Testis (tissue), 3 donors: ENCODE measurements around the gene BOLA3. TPM values are rescaled to one million over a fixed set of nuclear protein-coding genes. Genes with fewer than 3 reads are reported as not detected.

ENCODE experiments used
- DNase-seq: peaks from one replicate; pipeline ENCODE4 v3.0.0-alpha.2; 2019
- H3K27ac ChIP-seq, 2 donors: fragments of 200-600 bp; sonication (generic); one replicate each; pipeline ENCODE4 v1.5.1; 2019
- H3K27me3 ChIP-seq: fragments of 200-600 bp; sonication (generic); one replicate; pipeline ENCODE4 v1.5.1; 2019
- H3K36me3 ChIP-seq: fragments of 200-600 bp; sonication (generic); one replicate; pipeline ENCODE4 v1.5.1; 2017; ENCODE audit warnings: low read depth; ENCODE audit errors: missing control alignments
- H3K4me1 ChIP-seq: fragments of 200-600 bp; sonication (generic); one replicate; pipeline ENCODE4 v1.5.1; 2019
- H3K4me3 ChIP-seq, 2 donors: fragments of 200-600 bp; sonication (generic); one replicate each; pipeline ENCODE4 v1.5.1; 2017 to 2019
- H3K9me3 ChIP-seq: fragments of 200-600 bp; sonication (generic); one replicate; pipeline ENCODE4 v1.5.1; 2017
- POLR2A ChIP-seq: fragments of 450-650 bp; IDR thresholded peaks from one replicate; pipeline ENCODE4 v1.6.1; 2017; ENCODE audit warnings: antibody characterized with exemption, mild to moderate bottlenecking, moderate library complexity
- WGBS, 2 donors: methylation state at CpG; one replicate each; pipeline ENCODE4 v1.1.5; 2018; 5-methylcytosine and 5-hydroxymethylcytosine counted together
- intact Hi-C: fragments of 100-400 bp; cut with DNase I; formaldehyde crosslinking; loops from one replicate; pipeline ENCODE4 v1.15.1; 2023; ENCODE audit warnings: low total_unique reads
- polyA plus RNA-seq: library from polyadenylated mRNA; stranded (reverse); fragments of 350-450 nt; fragmentation: Illumina TruSeq; extraction: RNeasy Lipid Tissue Mini Kit (QIAGEN cat#74804); gene quantifications from one replicate; pipeline ENCODE4 v1.2.3, GENCODE V29; 2014; ENCODE audit warnings: low read depth, low replicate concordance; ENCODE audit not compliant: insufficient read depth
- total RNA-seq, 2 donors: library from RNA; depleted of rRNA; stranded (reverse); fragments of >200 nt; gene quantifications; one replicate each; pipeline ENCODE4 v1.2.3, GENCODE V29; 2016
- TF ChIP-seq, protein P1 (sequence below), 3 experiments: fragments of 450-650 bp in 2 of 3; fragments of 200-600 bp in 1 of 3; sonication (generic) in 1 of 3; IDR thresholded peaks; one replicate each; pipeline ENCODE4 v1.5.1; 2016 to 2019; ENCODE audit warnings: antibody characterized with exemption in 3 of 3, mild to moderate bottlenecking in 2 of 3, moderate library complexity in 1 of 3

The BOLA3 gene
- total and polyA plus RNA-seq, 3 donors from 2014 or later: 40.2 to 56.2 (median 41.9) TPM

- Histone ChIP-seq H3K4me1 (peaks cover 5% of the 10 kb centered on the region), H3K4me3 (peak overlapping the region; percentile 76 to 85), H3K27me3 (no peaks in the 10 kb centered on the region), H3K27ac (peak overlapping the region; percentile 89), H3K36me3 (no peaks in the 10 kb centered on the region), H3K9me3 (no peaks in the 10 kb centered on the region)
- WGBS, 2 donors: 3 to 5% methylated on average over 25 to 45 of the region's 59 CpGs
- intact Hi-C loops: no loop called here
- peak; percentile 90 for DNase-seq
- TF ChIP-seq, protein P1, sequence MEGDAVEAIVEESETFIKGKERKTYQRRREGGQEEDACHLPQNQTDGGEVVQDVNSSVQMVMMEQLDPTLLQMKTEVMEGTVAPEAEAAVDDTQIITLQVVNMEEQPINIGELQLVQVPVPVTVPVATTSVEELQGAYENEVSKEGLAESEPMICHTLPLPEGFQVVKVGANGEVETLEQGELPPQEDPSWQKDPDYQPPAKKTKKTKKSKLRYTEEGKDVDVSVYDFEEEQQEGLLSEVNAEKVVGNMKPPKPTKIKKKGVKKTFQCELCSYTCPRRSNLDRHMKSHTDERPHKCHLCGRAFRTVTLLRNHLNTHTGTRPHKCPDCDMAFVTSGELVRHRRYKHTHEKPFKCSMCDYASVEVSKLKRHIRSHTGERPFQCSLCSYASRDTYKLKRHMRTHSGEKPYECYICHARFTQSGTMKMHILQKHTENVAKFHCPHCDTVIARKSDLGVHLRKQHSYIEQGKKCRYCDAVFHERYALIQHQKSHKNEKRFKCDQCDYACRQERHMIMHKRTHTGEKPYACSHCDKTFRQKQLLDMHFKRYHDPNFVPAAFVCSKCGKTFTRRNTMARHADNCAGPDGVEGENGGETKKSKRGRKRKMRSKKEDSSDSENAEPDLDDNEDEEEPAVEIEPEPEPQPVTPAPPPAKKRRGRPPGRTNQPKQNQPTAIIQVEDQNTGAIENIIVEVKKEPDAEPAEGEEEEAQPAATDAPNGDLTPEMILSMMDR (IDR thresholded peaks at IDR 0.05): peak; percentile 45 to 82 (median 63)
- TF ChIP-seq POLR2A: no peak
These were observed 27.5 kb downstream of the BOLA3 start for GRCh38 chr2:74119912-74120825.

DNA sequence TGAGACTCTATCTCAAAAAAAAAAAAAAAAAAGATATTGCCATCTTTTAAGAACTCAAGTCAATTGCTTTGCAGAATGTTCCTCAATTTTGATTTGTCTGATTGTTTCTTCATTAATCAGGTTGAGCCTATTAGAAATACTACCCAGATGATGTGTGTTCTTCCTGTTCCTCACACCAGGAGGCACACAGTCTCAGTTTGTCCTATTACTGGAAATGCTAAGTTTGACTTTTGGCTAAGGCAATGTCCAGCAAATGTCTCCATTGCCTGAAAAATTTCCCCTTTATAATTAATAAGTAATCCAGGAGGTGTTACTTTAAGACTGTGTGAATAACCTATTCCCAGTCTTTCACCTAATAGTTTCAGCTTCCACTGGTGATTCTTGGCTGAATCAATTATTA is 28.4 kb downstream of the BOLA3 start:
- DNase-seq: no peak
- TF ChIP-seq, protein P1 (IDR thresholded peaks at IDR 0.05): no peak
- TF ChIP-seq POLR2A: no peak
- intact Hi-C loops: no loop called here
- Histone ChIP-seq H3K9me3 (no peaks in the 10 kb centered on the region), H3K27ac (no peak overlapping the region), H3K36me3 (no peaks in the 10 kb centered on the region), H3K27me3 (no peaks in the 10 kb centered on the region), H3K4me3 (peak overlapping the region in 1 of 2 donors; percentile 76), H3K4me1 (peaks cover 5% of the 10 kb centered on the region)

GRCh38 chr2:74111380-74111779 is 36.3 kb downstream of the BOLA3 start:
- H3K36me3 ChIP-seq: no peaks in the 10 kb centered on the region
- TF ChIP-seq, protein P1 (IDR thresholded peaks at IDR 0.05): no peak
- no peak for TF ChIP-seq POLR2A
- no peaks in the 10 kb centered on the region for H3K4me1 ChIP-seq
- no peak for DNase-seq
- no peaks in the 10 kb centered on the region for H3K9me3 ChIP-seq
- no peak overlapping the region for H3K27ac ChIP-seq
- no peaks in the 10 kb centered on the region for H3K27me3 ChIP-seq
- intact Hi-C loops: no loop called here
- H3K4me3 ChIP-seq: no peak overlapping the region

- intact Hi-C loops: no loop called here
- no peak for TF ChIP-seq POLR2A
- TF ChIP-seq, protein P1 (IDR thresholded peaks at IDR 0.05): no peak
- Histone ChIP-seq H3K36me3 (no peaks in the 10 kb centered on the region), H3K4me3 (no peak overlapping the region), H3K4me1 (no peaks in the 10 kb centered on the region), H3K27me3 (no peaks in the 10 kb centered on the region), H3K9me3 (no peaks in the 10 kb centered on the region), H3K27ac (no peak overlapping the region)
- DNase-seq: no peak
- 79 to 89% methylated on average over 3 of the region's 3 CpGs for WGBS, 2 donors
These were observed 37.2 kb downstream of the BOLA3 start for GRCh38 chr2:74110537-74110936.
